Endothelial cell of umbilical vein (primary cell): Measurements from ENCODE around the gene LAMB4. TPM values are rescaled to one million over a fixed set of nuclear protein-coding genes. Genes with fewer than 3 reads are reported as not detected.

Experiments
- BruUV-seq: library from RNA; stranded (reverse); fragments of 400-500 nt; replicated peaks from 2 replicates; lab custom pipeline; 2021; lab: Mats Ljungman, UMichigan
- CTCF ChIA-PET: fragments of 300-600, 350-600 bp; sonication (Branson Sonifier 250); formaldehyde crosslinking; loops from one replicate; lab custom pipeline; 2021; ENCODE audit warnings: antibody characterized with exemption, inconsistent platforms; lab: Charles Lee
- POLR2A ChIA-PET: fragments of 300-600, 350-600 bp; sonication (Branson Sonifier 250); formaldehyde crosslinking; loops from one replicate; lab custom pipeline; 2021; ENCODE audit warnings: antibody characterized with exemption, inconsistent platforms; lab: Charles Lee
- DNase-seq: peaks from one replicate; pipeline ENCODE4 v3.0.0-alpha.2; 2011; ENCODE audit warnings: low read depth, low spot score
- FAIRE-seq: peaks from 2 replicates; lab custom pipeline; 2011; peaks lifted over from hg19 to GRCh38; lab: Jason Lieb, UNC
- H2AFZ ChIP-seq: 2 replicates; pipeline ENCODE4 v1.6.0; 2012; ENCODE audit warnings: low read depth, low read length, control low read depth, inconsistent platforms
- H3K27ac ChIP-seq: 2 replicates; pipeline ENCODE4 v1.5.1; 2011; ENCODE audit warnings: low read depth, mild to moderate bottlenecking, control low read depth, low read length, moderate library complexity; ENCODE audit not compliant: insufficient read depth
- H3K27me3 ChIP-seq, 2 experiments: 2 replicates each; pipeline versions ENCODE4 v1.6.0 to v1.6.1; 2011; ENCODE audit warnings: low read length in 2 of 2, mixed read lengths in 1 of 2; ENCODE audit not compliant: control insufficient read depth in 2 of 2, insufficient read depth in 2 of 2
- H3K36me3 ChIP-seq, 2 experiments: 2 replicates in 1 of 2; 3 replicates in 1 of 2; pipeline ENCODE4 v1.5.1; 2011; ENCODE audit warnings: low read length in 2 of 2, mild to moderate bottlenecking in 1 of 2, moderate library complexity in 1 of 2; ENCODE audit not compliant: control insufficient read depth in 2 of 2, insufficient read depth in 2 of 2; ENCODE audit errors: extremely low read depth in 1 of 2
- H3K4me1 ChIP-seq: 3 replicates; pipeline ENCODE4 v1.5.1; 2011; ENCODE audit warnings: mild to moderate bottlenecking, low read length; ENCODE audit not compliant: control insufficient read depth, insufficient read depth; ENCODE audit errors: extremely low read depth
- H3K4me2 ChIP-seq: 2 replicates; pipeline ENCODE4 v1.6.1; 2011; ENCODE audit warnings: low read length, control low read depth, mixed read lengths; ENCODE audit not compliant: insufficient read depth
- H3K4me3 ChIP-seq, 3 experiments: fragments of 200-600 bp in 1 of 3; sonication (generic), shearing (Covaris generic) in 1 of 3; replicated peaks in 1 of 3; 2 replicates each; pipeline ENCODE4 v1.5.1; 2011 to 2016; ENCODE audit warnings: control low read depth in 3 of 3, low read length in 3 of 3, mild to moderate bottlenecking in 2 of 3, inconsistent platforms in 1 of 3, low read depth in 1 of 3, moderate library complexity in 1 of 3; ENCODE audit not compliant: insufficient read depth in 1 of 3
- H3K79me2 ChIP-seq: 2 replicates; pipeline ENCODE4 v1.6.0; 2012; ENCODE audit warnings: low read length, inconsistent platforms; ENCODE audit not compliant: control insufficient read depth, insufficient read depth
- H3K9ac ChIP-seq: replicated peaks from 2 replicates; pipeline ENCODE3; 2011; ENCODE audit warnings: low read length, control low read depth; ENCODE audit not compliant: insufficient read depth; ENCODE audit errors: extremely low read depth
- H3K9me1 ChIP-seq: replicated peaks from 3 replicates; pipeline ENCODE4 v1.6.0; 2011; ENCODE audit warnings: mild to moderate bottlenecking, low read length; ENCODE audit not compliant: control insufficient read depth, insufficient read depth; ENCODE audit errors: extremely low read depth
- H3K9me3 ChIP-seq: replicated peaks from 2 replicates; pipeline ENCODE4 v1.5.1; 2012; ENCODE audit warnings: low read length, inconsistent platforms; ENCODE audit not compliant: control insufficient read depth, insufficient read depth
- H4K20me1 ChIP-seq: replicated peaks from 2 replicates; pipeline ENCODE3; 2011; ENCODE audit warnings: mild to moderate bottlenecking, low read length; ENCODE audit not compliant: control insufficient read depth, insufficient read depth; ENCODE audit errors: extremely low read depth
- FOS ChIP-seq: IDR thresholded peaks from 2 replicates; pipeline ENCODE4 v1.6.1; 2011; ENCODE audit warnings: mild to moderate bottlenecking, low read length, moderate library complexity, borderline replicate concordance; ENCODE audit not compliant: insufficient read depth
- GATA2 ChIP-seq: IDR thresholded peaks from 2 replicates; pipeline ENCODE4 v1.7.0; 2011; ENCODE audit warnings: low read depth, mild to moderate bottlenecking, moderate library complexity, mixed read lengths, low read length; ENCODE audit not compliant: insufficient read length, insufficient read depth
- JUN ChIP-seq: IDR thresholded peaks from 2 replicates; pipeline ENCODE4 v1.6.1; 2011; ENCODE audit warnings: borderline replicate concordance, low read depth; ENCODE audit not compliant: insufficient read length, insufficient read depth
- POLR2A ChIP-seq: IDR thresholded peaks from 2 replicates; pipeline ENCODE4 v1.6.1; 2012; ENCODE audit warnings: low read depth, mild to moderate bottlenecking, control low read depth, low read length
- dilution Hi-C: fragments of 300-500 bp; cut with MboI; formaldehyde crosslinking; loops from one replicate; pipeline ENCODE4 v1.15.0; 2019; ENCODE audit warnings: low sequenced_read_pairs; ENCODE audit not compliant: extremely low pct_ligation_motif_present
- intact Hi-C: fragments of 100-400 bp; cut with micrococcal nuclease; formaldehyde crosslinking; loops from one replicate; pipeline ENCODE4 v1.10.0; 2022
- polyA plus RNA-seq, 4 experiments: library from polyadenylated mRNA; depleted of rRNA in 3 of 4; stranded (reverse) in 3 of 4; unstranded in 1 of 4; fragments of >200 nt; gene quantifications; 2 replicates each; pipeline versions ENCODE4 v1.2.1 to v1.2.3, GENCODE V29; 2011 to 2012; ENCODE audit warnings: missing spikeins in 1 of 4
- total RNA-seq: library from RNA; stranded (reverse); gene quantifications from 2 replicates; pipeline ENCODE4 v1.2.3, GENCODE V29; 2021
- TF ChIP-seq, protein P1 (sequence below), 2 donors: IDR thresholded peaks; 1 replicate in 1 of 2; 2 replicates in 1 of 2; pipeline ENCODE4 v1.5.1; 2011; ENCODE audit warnings: low read length in 2 of 2, mild to moderate bottlenecking in 2 of 2, moderate library complexity in 2 of 2, control low read depth in 1 of 2, inconsistent platforms in 1 of 2, low read depth in 1 of 2; ENCODE audit not compliant: insufficient read depth in 1 of 2; ENCODE audit errors: extremely low read depth in 1 of 2
- TF ChIP-seq, protein P2 (sequence below): IDR thresholded peaks from 2 replicates; pipeline ENCODE4 v1.6.1; 2011; ENCODE audit not compliant: insufficient read depth, insufficient read length

The LAMB4 gene
- total and polyA plus RNA-seq, 2 donors (not counting 3 experiments of a cell fraction or from before 2014, with no cell fraction given) = 0.15 to 0.20 TPM

DNA sequence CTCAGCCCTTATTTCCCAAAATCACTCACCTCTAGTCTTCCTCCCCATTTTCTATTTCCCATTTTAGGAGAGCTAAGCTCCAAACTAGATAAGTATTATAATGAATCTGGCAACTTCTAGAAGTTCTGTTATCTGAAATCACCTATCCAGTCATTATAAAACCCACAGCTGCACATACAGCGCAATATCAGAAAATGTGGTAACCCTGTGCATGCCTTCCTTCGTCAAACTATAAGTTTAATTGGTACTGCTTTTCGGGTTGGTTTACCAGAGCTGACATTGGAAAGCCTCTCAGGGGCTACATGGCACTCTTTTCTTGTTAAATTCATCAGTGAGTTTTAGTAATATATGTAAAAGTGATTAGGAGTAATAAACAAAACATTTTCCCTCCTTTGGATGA, 1.6 kb downstream of the LAMB4 start:
- no peaks in the 10 kb centered on the region for H3K36me3 ChIP-seq
- intact Hi-C loops (no loop called here), dilution Hi-C loops (no loop called here)
- TF ChIP-seq, protein P1, sequence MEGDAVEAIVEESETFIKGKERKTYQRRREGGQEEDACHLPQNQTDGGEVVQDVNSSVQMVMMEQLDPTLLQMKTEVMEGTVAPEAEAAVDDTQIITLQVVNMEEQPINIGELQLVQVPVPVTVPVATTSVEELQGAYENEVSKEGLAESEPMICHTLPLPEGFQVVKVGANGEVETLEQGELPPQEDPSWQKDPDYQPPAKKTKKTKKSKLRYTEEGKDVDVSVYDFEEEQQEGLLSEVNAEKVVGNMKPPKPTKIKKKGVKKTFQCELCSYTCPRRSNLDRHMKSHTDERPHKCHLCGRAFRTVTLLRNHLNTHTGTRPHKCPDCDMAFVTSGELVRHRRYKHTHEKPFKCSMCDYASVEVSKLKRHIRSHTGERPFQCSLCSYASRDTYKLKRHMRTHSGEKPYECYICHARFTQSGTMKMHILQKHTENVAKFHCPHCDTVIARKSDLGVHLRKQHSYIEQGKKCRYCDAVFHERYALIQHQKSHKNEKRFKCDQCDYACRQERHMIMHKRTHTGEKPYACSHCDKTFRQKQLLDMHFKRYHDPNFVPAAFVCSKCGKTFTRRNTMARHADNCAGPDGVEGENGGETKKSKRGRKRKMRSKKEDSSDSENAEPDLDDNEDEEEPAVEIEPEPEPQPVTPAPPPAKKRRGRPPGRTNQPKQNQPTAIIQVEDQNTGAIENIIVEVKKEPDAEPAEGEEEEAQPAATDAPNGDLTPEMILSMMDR (IDR thresholded peaks at IDR 0.05; ENCODE audit: extremely low read depth in 1 of 2, insufficient read depth in 1 of 2, low read depth in 1 of 2, low read length in 2 of 2) = no peak
- TF ChIP-seq JUN (no peak), FOS (no peak), POLR2A (no peak)
- no peak for DNase-seq
- no peaks in the 10 kb centered on the region for H3K9me1 ChIP-seq
- H2AFZ ChIP-seq = no peak overlapping the region
- no peak overlapping the region for H3K4me3 ChIP-seq
- no peak overlapping the region for H3K4me2 ChIP-seq
- H3K27me3 ChIP-seq = no peaks in the 10 kb centered on the region
- no peaks in the 10 kb centered on the region for H4K20me1 ChIP-seq
- ChIA-PET POLR2A (no interaction called here), CTCF (interaction anchor here (1.1 to 3.1 kb wide), 2 partner anchors 17 to 113 kb away, joined by 3 to 9 read pairs; no protein-coding TSS in a partner anchor)
- H3K9me3 ChIP-seq = no peaks in the 10 kb centered on the region
- no peak overlapping the region for H3K9ac ChIP-seq
- H3K4me1 ChIP-seq = peaks cover 2% of the 10 kb centered on the region
- FAIRE-seq = no peak
- no peaks in the 10 kb centered on the region for H3K79me2 ChIP-seq
- BruUV-seq = no TSS peak
- H3K27ac ChIP-seq = no peak overlapping the region

DNA sequence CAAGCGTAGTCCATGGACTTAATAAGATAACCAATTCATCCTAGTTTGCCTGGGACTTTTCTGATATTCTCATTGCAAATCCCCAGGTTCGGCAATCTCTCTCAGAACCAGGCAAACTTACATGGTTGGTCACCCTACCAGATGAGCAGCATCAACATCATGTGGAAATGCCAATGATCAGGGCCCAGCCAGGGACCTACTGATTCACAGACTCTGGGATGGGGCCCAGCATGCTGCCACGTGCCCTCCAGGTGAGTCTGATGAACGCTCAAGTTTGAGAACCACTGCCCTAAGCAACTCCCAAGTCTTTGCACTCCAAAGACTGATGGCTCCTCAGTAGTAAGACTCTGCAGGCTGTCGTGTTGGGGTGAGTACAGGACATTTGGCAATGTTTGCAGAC, 2.7 kb downstream of the LAMB4 start:
- TF ChIP-seq, protein P2, sequence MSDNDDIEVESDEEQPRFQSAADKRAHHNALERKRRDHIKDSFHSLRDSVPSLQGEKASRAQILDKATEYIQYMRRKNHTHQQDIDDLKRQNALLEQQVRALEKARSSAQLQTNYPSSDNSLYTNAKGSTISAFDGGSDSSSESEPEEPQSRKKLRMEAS = no peak
- no peak for TF ChIP-seq GATA2
- Histone ChIP-seq H3K9ac (no peak overlapping the region), H3K4me2 (no peak overlapping the region), H3K4me3 (no peak overlapping the region), H3K9me1 (no peaks in the 10 kb centered on the region), H3K36me3 (no peaks in the 10 kb centered on the region), H3K9me3 (no peaks in the 10 kb centered on the region), H2AFZ (no peak overlapping the region), H3K79me2 (no peaks in the 10 kb centered on the region), H4K20me1 (no peaks in the 10 kb centered on the region), H3K4me1 (peaks cover 2% of the 10 kb centered on the region), H3K27ac (no peak overlapping the region), H3K27me3 (no peaks in the 10 kb centered on the region)
- POLR2A ChIA-PET = no interaction called here
- FAIRE-seq = no peak
- dilution Hi-C loops = no loop called here
- intact Hi-C loops = no loop called here
- DNase-seq = no peak
- no TSS peak for BruUV-seq
- CTCF ChIA-PET = no interaction called here
